ES-I3 (cell line): Measurements from ENCODE around the gene CNTNAP2.

ENCODE experiments used
- H3K36me3 ChIP-seq: 2 replicates; pipeline ENCODE4 v1.6.1; 2013; ENCODE audit warnings: mild to moderate bottlenecking, low read length, control low read depth, moderate library complexity; ENCODE audit not compliant: insufficient read depth
- H3K4me1 ChIP-seq: 2 replicates; pipeline ENCODE4 v1.6.1; 2013; ENCODE audit warnings: mild to moderate bottlenecking, control low read depth, low read length; ENCODE audit not compliant: insufficient read depth
- H3K9ac ChIP-seq: 2 replicates; pipeline ENCODE4 v1.6.1; 2013; ENCODE audit warnings: low read depth, mild to moderate bottlenecking, low read length, moderate library complexity
- H3K9me3 ChIP-seq: 2 replicates; pipeline ENCODE4 v1.6.1; 2013; ENCODE audit warnings: mild to moderate bottlenecking, low read length, moderate library complexity; ENCODE audit not compliant: control insufficient read depth, insufficient read depth

Gene CNTNAP2

DNA sequence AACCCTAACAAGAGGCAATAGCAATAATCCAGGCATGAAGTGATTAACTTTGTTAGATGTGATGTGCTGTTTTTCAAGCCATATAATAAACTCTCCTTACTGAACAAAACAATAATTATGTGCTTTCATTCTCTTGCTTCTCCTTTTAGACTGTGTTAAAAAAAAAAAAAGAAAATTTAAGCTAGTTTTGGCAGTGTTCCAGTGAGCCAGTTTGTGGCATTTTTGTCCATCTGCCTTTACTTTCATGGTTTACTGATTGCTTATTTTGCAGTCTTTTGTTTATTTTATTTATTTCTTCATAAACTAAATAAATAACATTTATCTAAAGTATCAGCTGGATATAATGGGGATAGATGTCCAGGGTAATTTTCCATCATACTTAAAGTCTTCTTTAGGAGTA lies 625.3 kb downstream of the CNTNAP2 start:
- no peaks in the 10 kb centered on the region for H3K9me3 ChIP-seq
- no peak overlapping the region for H3K9ac ChIP-seq
- no peaks in the 10 kb centered on the region for H3K36me3 ChIP-seq
- no peaks in the 10 kb centered on the region for H3K4me1 ChIP-seq

- no peaks in the 10 kb centered on the region for H3K36me3 ChIP-seq
- no peaks in the 10 kb centered on the region for H3K4me1 ChIP-seq
- no peaks in the 10 kb centered on the region for H3K9me3 ChIP-seq
- no peak overlapping the region for H3K9ac ChIP-seq
Measured at GRCh38 chr7:146754385-146754784, 637.8 kb downstream of the CNTNAP2 start.

- Histone ChIP-seq H3K4me1 (no peaks in the 10 kb centered on the region), H3K9me3 (no peaks in the 10 kb centered on the region), H3K36me3 (no peaks in the 10 kb centered on the region), H3K9ac (no peak overlapping the region)
Measured at GRCh38 chr7:146755585-146755984, 639.0 kb downstream of the CNTNAP2 start.

GRCh38 chr7:146764458-146764857 lies 647.9 kb downstream of the CNTNAP2 start:
- H3K9ac ChIP-seq, result no peak overlapping the region
- H3K9me3 ChIP-seq, result no peaks in the 10 kb centered on the region; the same call in 1 of the 2 replicates
- no peaks in the 10 kb centered on the region for H3K4me1 ChIP-seq
- no peaks in the 10 kb centered on the region for H3K36me3 ChIP-seq

DNA sequence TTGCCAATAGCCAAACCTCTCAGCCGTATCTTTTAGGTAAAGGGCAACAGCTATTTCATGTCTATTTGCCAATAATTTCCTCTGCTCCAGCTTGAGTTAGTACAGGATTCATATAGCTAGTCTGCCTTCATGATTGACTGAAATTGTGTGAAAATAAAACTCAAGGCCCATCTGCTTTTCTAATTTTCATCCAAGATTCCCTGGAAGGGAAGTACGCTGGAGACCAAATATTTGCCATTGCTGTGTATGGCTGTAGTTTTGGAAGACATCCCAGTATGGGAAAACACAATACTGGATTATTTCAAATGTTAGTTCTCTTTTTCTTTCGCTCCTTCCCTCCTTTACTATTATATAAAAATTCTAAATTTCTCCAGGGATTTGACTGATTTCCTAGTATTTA lies 652.4 kb downstream of the CNTNAP2 start:
- no peaks in the 10 kb centered on the region for H3K4me1 ChIP-seq
- H3K9me3 ChIP-seq, result no peaks in the 10 kb centered on the region

DNA sequence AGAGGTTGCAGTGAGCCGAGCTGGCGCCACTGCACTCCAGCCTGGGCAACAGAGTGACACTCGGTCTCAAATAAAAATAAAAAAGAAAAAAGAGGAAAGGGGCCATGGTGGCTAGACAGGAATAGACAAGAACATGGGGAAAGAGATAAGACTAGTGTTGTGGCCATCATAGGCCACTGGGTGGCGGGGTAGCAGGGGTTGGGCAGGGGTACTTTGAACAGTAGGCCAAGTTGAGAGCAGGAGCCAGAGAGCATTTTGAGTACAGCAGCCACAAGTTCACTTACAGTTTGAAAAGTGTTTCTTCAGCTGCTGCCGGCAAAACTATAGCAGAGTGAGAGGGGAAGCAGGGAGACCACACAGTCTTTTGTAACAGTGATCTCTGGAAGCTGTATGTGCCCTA lies 656.0 kb downstream of the CNTNAP2 start:
- Histone ChIP-seq H3K9ac (no peak overlapping the region), H3K4me1 (no peaks in the 10 kb centered on the region), H3K36me3 (no peaks in the 10 kb centered on the region), H3K9me3 (no peaks in the 10 kb centered on the region)

More for the DNA sequence above, 652.4 kb downstream of the CNTNAP2 start:
- Histone ChIP-seq H3K36me3 (no peaks in the 10 kb centered on the region), H3K9ac (no peak overlapping the region)

GRCh38 chr7:146773506-146773905 lies 656.9 kb downstream of the CNTNAP2 start:
- Histone ChIP-seq H3K4me1 (no peaks in the 10 kb centered on the region), H3K36me3 (no peaks in the 10 kb centered on the region), H3K9ac (no peak overlapping the region), H3K9me3 (no peaks in the 10 kb centered on the region)

DNA sequence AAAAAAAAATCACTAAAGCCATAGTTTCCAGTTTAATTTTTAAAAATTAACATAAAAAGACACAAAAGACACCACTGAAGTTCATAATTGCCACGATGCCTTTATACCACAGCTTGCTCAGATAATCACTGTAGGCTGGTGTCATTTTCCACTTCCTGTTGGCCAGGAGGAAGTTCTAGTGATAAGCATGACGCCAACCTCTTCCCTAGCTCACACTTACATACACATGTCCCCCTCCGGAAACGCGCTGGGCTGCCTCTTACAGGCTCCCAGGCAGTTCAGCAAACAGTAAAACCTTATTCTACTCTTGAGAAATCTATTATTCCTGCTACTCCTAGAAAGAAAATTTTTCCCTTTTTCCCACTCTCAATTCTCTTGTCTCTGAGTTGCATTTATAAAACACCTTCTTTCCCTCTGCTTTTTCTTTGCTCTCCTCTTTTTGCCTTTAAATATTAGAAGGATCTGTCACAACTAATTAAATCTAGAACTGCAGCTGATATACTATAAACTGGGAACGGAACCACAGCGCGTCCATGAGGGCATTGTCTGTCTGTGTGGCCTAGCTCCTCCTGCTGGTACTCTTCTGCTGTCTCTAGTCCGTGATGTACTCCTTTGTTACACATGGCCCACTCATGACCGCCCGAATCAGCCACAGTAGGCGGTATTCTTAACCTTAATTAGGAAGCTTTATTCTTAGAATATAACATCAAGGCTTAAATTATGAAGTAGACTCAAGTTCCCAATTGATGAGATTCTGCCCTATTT lies 664.9 kb downstream of the CNTNAP2 start:
- Histone ChIP-seq H3K4me1 (no peaks in the 10 kb centered on the region), H3K36me3 (no peaks in the 10 kb centered on the region), H3K9me3 (no peaks in the 10 kb centered on the region), H3K9ac (no peak overlapping the region)

DNA sequence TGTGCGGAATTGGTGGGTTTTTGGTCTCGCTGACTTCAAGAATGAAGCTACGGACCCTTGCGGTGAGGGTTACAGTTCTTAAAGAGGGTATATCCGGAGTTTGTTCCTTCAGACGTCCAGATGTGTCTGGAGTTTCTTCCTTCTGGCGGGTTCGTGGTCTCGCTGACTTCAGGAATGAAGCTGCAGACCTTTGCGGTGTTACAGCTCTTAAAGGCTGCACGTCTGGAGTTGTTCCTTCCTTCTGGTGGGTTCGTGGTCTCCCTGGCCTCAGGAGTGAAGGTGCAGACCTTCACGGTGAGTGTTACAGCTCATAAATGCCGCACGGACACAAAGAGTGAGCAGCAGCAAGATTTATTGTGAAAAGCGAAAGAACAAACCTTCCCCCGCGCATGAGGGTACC lies 670.7 kb downstream of the CNTNAP2 start:
- Histone ChIP-seq H3K4me1 (peaks cover 4% of the 10 kb centered on the region; the same call in 1 of the 2 replicates), H3K9me3 (no peaks in the 10 kb centered on the region)

GRCh38 chr7:146788008-146788407 lies 671.4 kb downstream of the CNTNAP2 start:
- Histone ChIP-seq H3K4me1 (peaks cover 9% of the 10 kb centered on the region; the same call in 1 of the 2 replicates), H3K9me3 (no peaks in the 10 kb centered on the region), H3K9ac (no peak overlapping the region), H3K36me3 (no peaks in the 10 kb centered on the region)

More for the DNA sequence above, 670.7 kb downstream of the CNTNAP2 start:
- Histone ChIP-seq H3K9ac (no peak overlapping the region), H3K36me3 (no peaks in the 10 kb centered on the region)

- Histone ChIP-seq H3K9me3 (0 out of 2 replicates have a peak, but pooled peaks cover 4% of the 10 kb centered on the region), H3K9ac (no peak overlapping the region; the same call in 1 of the 2 replicates), H3K36me3 (no peaks in the 10 kb centered on the region), H3K4me1 (peaks cover 9% of the 10 kb centered on the region; the same call in 1 of the 2 replicates)
Measured at GRCh38 chr7:146791344-146792285, 675.0 kb downstream of the CNTNAP2 start.

DNA sequence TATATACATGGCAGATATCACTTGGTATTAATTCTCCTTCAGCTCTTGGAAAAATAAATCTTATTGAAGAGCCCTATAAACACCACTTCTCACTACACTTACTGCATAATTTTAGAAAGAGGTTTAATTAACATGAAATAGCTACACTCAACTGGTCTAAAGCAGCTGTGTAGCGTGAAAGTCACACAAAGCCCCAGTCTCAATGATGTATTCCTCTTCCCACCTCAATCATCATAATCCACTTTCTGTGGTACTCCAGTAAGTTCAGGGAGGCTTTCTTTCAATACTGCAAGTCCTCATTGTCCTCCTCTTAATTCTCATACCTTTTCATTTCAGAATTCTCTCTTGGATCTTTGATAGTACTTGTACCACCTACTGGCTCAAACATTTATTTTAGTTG lies 688.0 kb downstream of the CNTNAP2 start:
- Histone ChIP-seq H3K4me1 (no peaks in the 10 kb centered on the region), H3K36me3 (no peaks in the 10 kb centered on the region), H3K9me3 (no peaks in the 10 kb centered on the region; the same call in none of the 2 replicates), H3K9ac (no peak overlapping the region)

DNA sequence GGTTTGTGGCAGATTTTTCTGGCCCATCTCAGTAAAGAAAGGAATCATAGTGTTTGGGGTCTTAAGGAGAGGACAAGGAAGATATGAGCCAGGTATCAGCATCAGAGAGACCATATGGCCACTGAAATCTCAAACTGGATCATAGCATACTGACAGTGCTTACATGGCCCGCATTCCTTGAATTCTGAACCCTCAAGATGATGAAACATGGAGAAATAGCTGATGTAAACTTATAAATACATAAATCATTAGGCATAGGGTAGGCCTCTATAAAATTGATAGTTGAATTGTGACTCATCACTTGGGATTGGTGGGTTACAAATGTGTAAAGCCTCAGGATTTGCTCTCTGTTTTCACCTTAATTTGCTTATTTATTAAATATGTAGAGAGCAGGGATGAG lies 688.5 kb downstream of the CNTNAP2 start:
- Histone ChIP-seq H3K4me1 (no peaks in the 10 kb centered on the region), H3K36me3 (no peaks in the 10 kb centered on the region), H3K9me3 (no peaks in the 10 kb centered on the region; the same call in none of the 2 replicates), H3K9ac (no peak overlapping the region)

DNA sequence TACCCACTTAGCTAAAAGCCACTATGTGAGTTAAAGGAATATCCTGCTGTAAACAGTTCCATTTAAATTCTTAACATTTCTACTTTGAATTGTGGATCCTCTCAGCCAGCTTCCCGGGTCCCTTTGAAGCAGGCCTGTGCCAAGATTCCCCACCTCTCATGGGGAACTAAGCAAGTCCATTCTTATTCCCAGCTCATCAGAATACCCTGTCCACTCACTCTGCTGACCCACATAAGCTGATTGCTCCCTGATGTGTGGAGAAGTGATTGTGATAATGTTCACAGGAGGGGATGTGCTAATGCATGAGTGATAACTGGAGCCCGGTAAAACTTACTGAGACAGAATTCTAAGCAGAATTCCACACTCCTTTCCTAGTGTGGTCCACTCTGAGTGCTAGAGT lies 709.7 kb downstream of the CNTNAP2 start:
- Histone ChIP-seq H3K9me3 (no peaks in the 10 kb centered on the region), H3K9ac (no peak overlapping the region), H3K36me3 (no peaks in the 10 kb centered on the region), H3K4me1 (no peaks in the 10 kb centered on the region)
